B cell (primary cell): ENCODE data around the gene TTC21B.

ENCODE experiments used
- CTCF ChIP-seq: fragments of 200-600 bp; IDR thresholded peaks from one replicate; pipeline ENCODE4 v1.8.0; 2022; ENCODE audit warnings: antibody characterized with exemption, mild to moderate bottlenecking
- EZH2 ChIP-seq: IDR thresholded peaks from 2 replicates; pipeline ENCODE4 v1.6.1; 2012; ENCODE audit warnings: borderline replicate concordance, low read depth, mild to moderate bottlenecking, moderate library complexity, low read length; ENCODE audit not compliant: insufficient read depth, poor library complexity, severe bottlenecking

GRCh38 chr2:165871025-165871424 is 82.6 kb downstream of the TTC21B start:
- TF ChIP-seq EZH2 (no peak), CTCF (no peak)
